NB4 (cell line): ENCODE measurements around the gene ERFL.
A peak's percentile ranks its signal among the peaks of the same experiment; 100 is the strongest.

Source experiments
- CTCF ChIP-seq: IDR thresholded peaks from one replicate; pipeline ENCODE4 v1.5.1; 2012; ENCODE audit warnings: low read depth, low read length
- POLR2A ChIP-seq: IDR thresholded peaks from 2 replicates; pipeline ENCODE4 v1.6.1; 2011; ENCODE audit warnings: mild to moderate bottlenecking; ENCODE audit not compliant: insufficient read length; ENCODE audit errors: extremely low read depth

GRCh38 chr19:41871573-41872383, 56.5 kb downstream of the ERFL start:
- TF ChIP-seq CTCF (no peak), POLR2A (peak; percentile 17)
